Uterus (tissue), 2 donors: ENCODE data around the gene ANKLE1.

Experiments used
- POLR2A ChIP-seq, 2 donors: fragments of 450-650 bp; IDR thresholded peaks; one replicate each; pipeline ENCODE4 v1.6.1; 2016; ENCODE audit warnings: antibody characterized with exemption in 2 of 2, mild to moderate bottlenecking in 1 of 2, moderate library complexity in 1 of 2
- TF ChIP-seq, protein P1 (sequence below), 4 experiments: fragments of 200-600 bp in 2 of 4; fragments of 450-650 bp in 2 of 4; sonication (generic) in 2 of 4; IDR thresholded peaks; one replicate each; pipeline ENCODE4 v1.5.1; 2016 to 2019; ENCODE audit warnings: antibody characterized with exemption in 4 of 4, mild to moderate bottlenecking in 2 of 4, moderate library complexity in 1 of 4

DNA sequence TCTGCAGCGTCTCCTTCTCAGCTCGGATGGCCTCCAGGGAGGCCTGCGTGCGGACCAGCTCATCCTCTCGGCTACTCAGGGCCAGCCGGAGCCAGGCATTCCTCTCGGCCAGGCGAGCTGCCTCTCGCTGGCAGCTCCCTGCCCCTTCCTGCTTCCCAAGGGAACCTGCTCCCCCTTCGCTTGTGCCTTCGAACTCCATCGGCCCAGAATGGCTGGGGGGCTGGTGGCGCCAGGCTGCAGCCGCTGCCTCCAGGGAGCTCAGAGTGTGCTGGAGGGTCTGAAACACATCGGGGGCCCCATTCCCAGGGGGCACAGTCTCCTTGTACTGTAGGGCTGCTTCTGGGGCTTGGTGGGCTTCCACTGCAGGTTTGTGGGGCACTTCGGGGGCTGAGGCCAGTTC, 19.1 kb upstream of the ANKLE1 start:
- TF ChIP-seq, protein P1, sequence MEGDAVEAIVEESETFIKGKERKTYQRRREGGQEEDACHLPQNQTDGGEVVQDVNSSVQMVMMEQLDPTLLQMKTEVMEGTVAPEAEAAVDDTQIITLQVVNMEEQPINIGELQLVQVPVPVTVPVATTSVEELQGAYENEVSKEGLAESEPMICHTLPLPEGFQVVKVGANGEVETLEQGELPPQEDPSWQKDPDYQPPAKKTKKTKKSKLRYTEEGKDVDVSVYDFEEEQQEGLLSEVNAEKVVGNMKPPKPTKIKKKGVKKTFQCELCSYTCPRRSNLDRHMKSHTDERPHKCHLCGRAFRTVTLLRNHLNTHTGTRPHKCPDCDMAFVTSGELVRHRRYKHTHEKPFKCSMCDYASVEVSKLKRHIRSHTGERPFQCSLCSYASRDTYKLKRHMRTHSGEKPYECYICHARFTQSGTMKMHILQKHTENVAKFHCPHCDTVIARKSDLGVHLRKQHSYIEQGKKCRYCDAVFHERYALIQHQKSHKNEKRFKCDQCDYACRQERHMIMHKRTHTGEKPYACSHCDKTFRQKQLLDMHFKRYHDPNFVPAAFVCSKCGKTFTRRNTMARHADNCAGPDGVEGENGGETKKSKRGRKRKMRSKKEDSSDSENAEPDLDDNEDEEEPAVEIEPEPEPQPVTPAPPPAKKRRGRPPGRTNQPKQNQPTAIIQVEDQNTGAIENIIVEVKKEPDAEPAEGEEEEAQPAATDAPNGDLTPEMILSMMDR (IDR thresholded peaks at IDR 0.05) = no peak
- no peak for TF ChIP-seq POLR2A (IDR thresholded peaks at IDR 0.05)
